Dedifferentiated amniotic fluid mesenchymal stem cell (primary cell): ENCODE data around the gene MRRF.
"Not testable (repeated sequence)": the region's sequence is repeated elsewhere in the genome, so short reads cannot be mapped to it uniquely, and the experiment has no call there.

Experiments
- DNase-seq: peaks from one replicate; pipeline ENCODE4 v3.0.0-alpha.2; 2016; ENCODE audit errors: extremely low spot score

Gene MRRF

GRCh38 chr9:122276096-122276495 lies 11.4 kb downstream of the MRRF start:
- DNase-seq: no peak

GRCh38 chr9:122277285-122277897 lies 12.7 kb downstream of the MRRF start:
- no peak for DNase-seq

- DNase-seq: no peak
Measured at GRCh38 chr9:122281368-122281767, 16.7 kb downstream of the MRRF start.

- no peak for DNase-seq
Measured at GRCh38 chr9:122286764-122287163, 22.1 kb downstream of the MRRF start.

GRCh38 chr9:122287214-122287720 lies 22.6 kb downstream of the MRRF start:
- DNase-seq: no peak

- DNase-seq: no peak
Measured at GRCh38 chr9:122291458-122291857, 26.8 kb downstream of the MRRF start.

GRCh38 chr9:122294531-122294930 lies 29.8 kb downstream of the MRRF start:
- DNase-seq: no peak

- DNase-seq: no peak
Measured at GRCh38 chr9:122297512-122297911, 32.8 kb downstream of the MRRF start.

GRCh38 chr9:122302237-122303093 lies 37.8 kb downstream of the MRRF start:
- no peak for DNase-seq

GRCh38 chr9:122307061-122307460 lies 42.4 kb downstream of the MRRF start:
- DNase-seq: no peak

- no peak for DNase-seq
Measured at GRCh38 chr9:122307925-122308324, 43.2 kb downstream of the MRRF start.

GRCh38 chr9:122309861-122310260 lies 45.2 kb downstream of the MRRF start:
- no peak for DNase-seq

GRCh38 chr9:122314165-122314564 lies 49.5 kb downstream of the MRRF start:
- no peak for DNase-seq

- no peak for DNase-seq
Measured at GRCh38 chr9:122315534-122315933, 50.9 kb downstream of the MRRF start.

- DNase-seq: no peak
Measured at GRCh38 chr9:122318284-122318683, 53.6 kb downstream of the MRRF start.

- DNase-seq: no peak
Measured at GRCh38 chr9:122320413-122320881, 55.8 kb downstream of the MRRF start.

- no peak for DNase-seq
Measured at GRCh38 chr9:122322553-122322952, 57.9 kb downstream of the MRRF start.

GRCh38 chr9:122324665-122325064 lies 60.0 kb downstream of the MRRF start:
- DNase-seq: not testable (repeated sequence)

- DNase-seq: no peak
Measured at GRCh38 chr9:122325124-122325523, 60.4 kb downstream of the MRRF start.

GRCh38 chr9:122327175-122327574 lies 62.5 kb downstream of the MRRF start:
- no peak for DNase-seq

GRCh38 chr9:122329597-122329996 lies 64.9 kb downstream of the MRRF start:
- DNase-seq: no peak

GRCh38 chr9:122330466-122330865 lies 65.8 kb downstream of the MRRF start:
- DNase-seq: not testable (repeated sequence)

- DNase-seq: no peak
Measured at GRCh38 chr9:122331523-122331927, 66.8 kb downstream of the MRRF start.
